Fibroblast of lung (primary cell): ENCODE measurements around the gene ERCC1. TPM values are rescaled to one million over a fixed set of nuclear protein-coding genes. Genes with fewer than 3 reads are reported as not detected.

Experiments
- DNase-seq, 2 donors: peaks; one replicate each; pipeline versions ENCODE4 v3.0.0 to v3.0.0-alpha.2; 2010; ENCODE audit warnings: low read depth in 2 of 2
- H2AFZ ChIP-seq: 2 replicates; pipeline ENCODE4 v1.5.1; 2012; ENCODE audit warnings: low read length, control low read depth, inconsistent platforms
- H3K27ac ChIP-seq: 2 replicates; pipeline ENCODE4 v1.5.1; 2011; ENCODE audit warnings: low read length, control low read depth; ENCODE audit not compliant: insufficient read depth
- H3K27me3 ChIP-seq: 2 replicates; pipeline ENCODE4 v1.5.1; 2011; ENCODE audit warnings: mild to moderate bottlenecking, low read length; ENCODE audit not compliant: control insufficient read depth, insufficient read depth
- H3K36me3 ChIP-seq: 2 replicates; pipeline ENCODE4 v1.5.1; 2011; ENCODE audit warnings: low read length; ENCODE audit not compliant: control insufficient read depth, insufficient read depth
- H3K4me1 ChIP-seq: 2 replicates; pipeline ENCODE4 v1.5.1; 2011; ENCODE audit warnings: low read length; ENCODE audit not compliant: control insufficient read depth, insufficient read depth; ENCODE audit errors: extremely low read depth
- H3K4me2 ChIP-seq: 2 replicates; pipeline ENCODE4 v1.5.1; 2011; ENCODE audit warnings: low read length, control low read depth; ENCODE audit not compliant: insufficient read depth; ENCODE audit errors: extremely low read depth
- H3K4me3 ChIP-seq, 4 experiments: fragments of 200-600 bp in 1 of 4; sonication (generic) in 1 of 4; replicated peaks in 1 of 4; 2 replicates each; pipeline ENCODE4 v1.5.1; 2011 to 2016; ENCODE audit warnings: low read length in 4 of 4, low read depth in 3 of 4, mild to moderate bottlenecking in 3 of 4, control low read depth in 2 of 4, inconsistent platforms in 1 of 4, mixed read lengths in 1 of 4; ENCODE audit not compliant: insufficient read depth in 1 of 4; ENCODE audit errors: control extremely low read depth in 1 of 4
- H3K79me2 ChIP-seq: 2 replicates; pipeline ENCODE4 v1.5.1; 2012; ENCODE audit warnings: mild to moderate bottlenecking, low read length, inconsistent platforms; ENCODE audit not compliant: control insufficient read depth, insufficient read depth
- H3K9ac ChIP-seq: 2 replicates; pipeline ENCODE4 v1.5.1; 2011; ENCODE audit warnings: mild to moderate bottlenecking, low read length, control low read depth; ENCODE audit not compliant: insufficient read depth
- H3K9me3 ChIP-seq: 2 replicates; pipeline ENCODE4 v1.5.1; 2012; ENCODE audit warnings: low read depth, low read length; ENCODE audit not compliant: control insufficient read depth, insufficient read depth
- H4K20me1 ChIP-seq: 2 replicates; pipeline ENCODE4 v1.5.1; 2011; ENCODE audit warnings: low read length; ENCODE audit not compliant: control insufficient read depth, insufficient read depth; ENCODE audit errors: extremely low read depth
- EZH2 ChIP-seq: IDR thresholded peaks from 2 replicates; pipeline ENCODE4 v1.5.1; 2012; ENCODE audit warnings: low read length, control low read depth, mild to moderate bottlenecking; ENCODE audit errors: missing control alignments
- polyA plus RNA-seq, 2 donors: library from polyadenylated mRNA; depleted of rRNA in 1 of 2; stranded (reverse) in 1 of 2; unstranded in 1 of 2; fragments of >200 nt; gene quantifications; 2 replicates each; pipeline ENCODE4 v1.2.1, GENCODE V29; 2011 to 2012; ENCODE audit warnings: missing spikeins in 1 of 2
- total RNA-seq: library from RNA; depleted of rRNA; stranded (reverse); fragments of >200 nt; gene quantifications from 2 replicates; pipeline ENCODE4 v1.2.1, GENCODE V29; 2014
- TF ChIP-seq, protein P1 (sequence below), 2 donors: IDR thresholded peaks in 1 of 2; conservative IDR thresholded peaks in 1 of 2; 1 replicate in 1 of 2; 2 replicates in 1 of 2; pipeline ENCODE4 v1.5.1; 2011 to 2012; ENCODE audit warnings: low read length in 2 of 2, control low read depth in 1 of 2, inconsistent platforms in 1 of 2, low read depth in 1 of 2, mild to moderate bottlenecking in 1 of 2

ERCC1 gene
- total and polyA plus RNA-seq, 2 donors (not counting 1 experiment from before 2014, with no cell fraction given) = 49.3 to 81.1 TPM

GRCh38 chr19:45385392-45386221 lies 38.1 kb downstream of the ERCC1 start:
- Histone ChIP-seq H3K9ac (peak overlapping the region; percentile 16), H3K79me2 (no peaks in the 10 kb centered on the region), H3K27me3 (no peaks in the 10 kb centered on the region), H3K4me3 (peak overlapping the region in 1 of 4 experiments; percentile 4), H3K9me3 (no peaks in the 10 kb centered on the region), H3K4me2 (peak overlapping the region; percentile 51), H2AFZ (peak overlapping the region; percentile 30), H3K36me3 (no peaks in the 10 kb centered on the region), H4K20me1 (no peaks in the 10 kb centered on the region), H3K4me1 (no peaks in the 10 kb centered on the region), H3K27ac (no peak overlapping the region)
- DNase-seq = no peak
- TF ChIP-seq, protein P1, sequence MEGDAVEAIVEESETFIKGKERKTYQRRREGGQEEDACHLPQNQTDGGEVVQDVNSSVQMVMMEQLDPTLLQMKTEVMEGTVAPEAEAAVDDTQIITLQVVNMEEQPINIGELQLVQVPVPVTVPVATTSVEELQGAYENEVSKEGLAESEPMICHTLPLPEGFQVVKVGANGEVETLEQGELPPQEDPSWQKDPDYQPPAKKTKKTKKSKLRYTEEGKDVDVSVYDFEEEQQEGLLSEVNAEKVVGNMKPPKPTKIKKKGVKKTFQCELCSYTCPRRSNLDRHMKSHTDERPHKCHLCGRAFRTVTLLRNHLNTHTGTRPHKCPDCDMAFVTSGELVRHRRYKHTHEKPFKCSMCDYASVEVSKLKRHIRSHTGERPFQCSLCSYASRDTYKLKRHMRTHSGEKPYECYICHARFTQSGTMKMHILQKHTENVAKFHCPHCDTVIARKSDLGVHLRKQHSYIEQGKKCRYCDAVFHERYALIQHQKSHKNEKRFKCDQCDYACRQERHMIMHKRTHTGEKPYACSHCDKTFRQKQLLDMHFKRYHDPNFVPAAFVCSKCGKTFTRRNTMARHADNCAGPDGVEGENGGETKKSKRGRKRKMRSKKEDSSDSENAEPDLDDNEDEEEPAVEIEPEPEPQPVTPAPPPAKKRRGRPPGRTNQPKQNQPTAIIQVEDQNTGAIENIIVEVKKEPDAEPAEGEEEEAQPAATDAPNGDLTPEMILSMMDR (conservative IDR thresholded peaks at IDR 0.05 in 1 of 2, IDR thresholded peaks at IDR 0.05 in 1 of 2; ENCODE audit: low read depth in 1 of 2, low read length in 2 of 2) = no peak
- TF ChIP-seq EZH2 = no peak

GRCh38 chr19:45382426-45382825 lies 41.3 kb downstream of the ERCC1 start:
- no peaks in the 10 kb centered on the region for H3K79me2 ChIP-seq
- H4K20me1 ChIP-seq = no peaks in the 10 kb centered on the region
- H3K9me3 ChIP-seq = no peaks in the 10 kb centered on the region
- H3K4me3 ChIP-seq = no peak overlapping the region
- no peaks in the 10 kb centered on the region for H3K36me3 ChIP-seq
- H3K27me3 ChIP-seq = no peaks in the 10 kb centered on the region
- DNase-seq = no peak
- H3K9ac ChIP-seq = no peak overlapping the region
- H2AFZ ChIP-seq = no peak overlapping the region
- no peak overlapping the region for H3K4me2 ChIP-seq
- peaks cover 6% of the 10 kb centered on the region for H3K4me1 ChIP-seq
- no peak overlapping the region for H3K27ac ChIP-seq
- no peak for TF ChIP-seq EZH2
- TF ChIP-seq, protein P1 (conservative IDR thresholded peaks at IDR 0.05 in 1 of 2, IDR thresholded peaks at IDR 0.05 in 1 of 2; ENCODE audit: low read depth in 1 of 2, low read length in 2 of 2) = no peak

GRCh38 chr19:45380107-45380506 lies 43.6 kb downstream of the ERCC1 start:
- Histone ChIP-seq H3K4me1 (peaks cover 10% of the 10 kb centered on the region), H3K36me3 (no peaks in the 10 kb centered on the region), H4K20me1 (no peaks in the 10 kb centered on the region), H3K9me3 (no peaks in the 10 kb centered on the region), H3K9ac (peak overlapping the region; percentile 16), H3K79me2 (no peaks in the 10 kb centered on the region), H3K4me2 (no peak overlapping the region), H2AFZ (peak overlapping the region; percentile 55), H3K27me3 (no peaks in the 10 kb centered on the region), H3K27ac (peak overlapping the region; percentile 47), H3K4me3 (no peak overlapping the region)
- no peak for DNase-seq
- TF ChIP-seq, protein P1 (conservative IDR thresholded peaks at IDR 0.05 in 1 of 2, IDR thresholded peaks at IDR 0.05 in 1 of 2; ENCODE audit: low read depth in 1 of 2, low read length in 2 of 2) = no peak
- TF ChIP-seq EZH2 = no peak
